GM18507 (cell line): ENCODE measurements around the gene ARHGAP40.
A peak's percentile ranks its signal among the peaks of the same experiment; 100 is the strongest.

Source experiments
- DNase-seq: peaks from one replicate; pipeline ENCODE4 v3.0.0; 2011; ENCODE audit warnings: low read depth; ENCODE audit not compliant: insufficient read length; ENCODE audit errors: extremely low spot score
- FAIRE-seq: peaks from 2 replicates; lab custom pipeline; 2011; peaks lifted over from hg19 to GRCh38; lab: Jason Lieb, UNC

ARHGAP40 gene

GRCh38 chr20:38644588-38645260 lies 43.1 kb downstream of the ARHGAP40 start:
- FAIRE-seq (no peak), DNase-seq (no peak)

DNA sequence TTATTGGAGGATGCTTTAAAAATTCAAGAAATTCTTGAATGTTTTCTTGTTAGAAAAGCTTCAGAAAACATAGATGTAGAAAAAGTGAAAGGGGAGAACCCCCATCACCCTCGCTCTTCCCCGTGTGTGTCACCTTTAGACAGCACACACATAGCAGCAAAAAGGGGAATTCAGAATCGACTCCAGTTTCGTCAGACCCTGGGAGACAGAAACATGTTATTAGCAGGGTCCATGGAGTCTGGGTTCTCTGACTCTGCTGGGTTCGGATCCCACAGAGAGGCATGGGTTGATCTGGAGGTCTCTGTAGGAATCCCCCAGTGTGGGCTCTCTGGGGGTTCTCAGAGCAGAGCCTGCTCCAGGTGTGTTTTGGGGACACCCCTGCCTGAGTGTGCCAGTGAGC lies 43.7 kb downstream of the ARHGAP40 start:
- DNase-seq (no peak), FAIRE-seq (no peak)

DNA sequence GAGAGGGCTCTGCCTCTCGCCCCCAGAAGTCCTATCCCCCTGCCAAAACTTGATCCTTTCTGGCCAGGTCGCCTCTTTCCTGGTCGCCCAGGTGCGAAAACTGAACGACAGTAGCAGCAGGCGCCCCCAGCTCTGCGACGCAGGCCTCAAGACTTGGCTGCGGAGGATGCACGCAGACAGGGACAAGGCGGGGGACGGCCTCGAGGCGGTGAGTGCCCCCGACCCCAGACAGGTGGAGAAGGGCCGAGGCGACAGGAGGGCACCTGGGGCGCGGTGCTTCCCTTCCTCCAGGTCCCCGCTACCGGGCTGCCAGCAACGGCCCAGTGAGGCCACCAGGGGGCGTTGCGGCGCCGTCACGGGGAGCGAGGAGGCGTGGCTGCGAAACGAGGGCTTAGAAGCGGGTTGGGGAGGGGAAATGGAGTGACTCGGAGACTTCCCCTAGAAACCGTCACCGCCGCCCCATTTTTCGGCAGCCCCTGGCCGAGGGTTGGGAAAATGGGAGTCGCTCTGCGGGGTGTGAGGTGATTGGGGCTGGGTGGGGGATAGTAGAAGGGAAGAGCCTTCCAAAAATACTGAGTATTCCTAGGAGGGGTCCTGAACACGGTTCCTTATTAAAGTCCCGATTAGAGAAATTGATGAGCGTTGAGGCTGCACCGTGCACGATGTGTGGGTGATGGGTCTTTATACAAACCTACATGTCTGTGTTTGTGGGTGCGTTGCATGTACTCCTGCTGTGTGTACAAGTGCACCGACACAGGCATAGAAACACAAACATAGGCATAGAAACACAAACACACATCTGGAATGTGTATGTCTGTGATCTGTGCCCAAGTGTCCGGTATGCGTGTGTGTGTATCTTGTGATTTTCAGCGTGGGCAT lies 44.6 kb downstream of the ARHGAP40 start:
- FAIRE-seq (peak; percentile 85), DNase-seq (peak; percentile 87)

DNA sequence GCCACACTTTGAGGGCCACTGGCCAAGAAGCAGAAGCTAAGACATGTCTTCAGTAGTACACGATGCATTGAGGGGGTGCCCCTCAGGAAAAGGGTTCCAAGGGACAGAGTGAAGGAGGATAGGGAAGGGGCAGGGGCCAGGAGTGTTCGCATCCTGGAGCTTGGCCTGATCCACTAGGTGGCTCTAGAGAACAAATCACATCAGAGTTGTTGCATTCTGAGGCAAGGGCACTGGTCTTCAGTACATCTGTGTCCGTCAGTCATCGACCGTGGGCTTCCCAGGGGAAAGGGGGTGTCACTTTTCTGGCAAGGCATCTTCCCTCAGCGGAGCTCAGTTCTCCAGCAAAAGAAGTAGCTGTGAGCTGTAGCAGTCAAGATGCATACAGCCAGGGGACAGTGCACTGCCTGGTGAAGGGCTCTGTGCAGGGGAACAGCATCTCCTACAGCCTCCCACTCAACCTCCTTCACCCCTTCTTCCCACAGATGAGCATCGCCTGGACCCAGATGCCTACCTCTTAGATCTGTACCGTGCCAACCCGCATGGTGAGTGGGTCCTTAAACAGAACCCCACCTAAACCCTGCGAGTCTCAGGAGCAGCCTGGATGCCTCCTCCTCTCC lies 47.8 kb downstream of the ARHGAP40 start:
- no peak for FAIRE-seq
- no peak for DNase-seq

- no peak for DNase-seq
- FAIRE-seq = no peak
These were observed 48.4 kb downstream of the ARHGAP40 start for GRCh38 chr20:38650010-38650409.

- DNase-seq (no peak), FAIRE-seq (no peak)
These were observed 49.5 kb downstream of the ARHGAP40 start for GRCh38 chr20:38651154-38651553.

- FAIRE-seq = no peak
- DNase-seq = no peak
These were observed 50.0 kb downstream of the ARHGAP40 start for GRCh38 chr20:38651562-38651961.

DNA sequence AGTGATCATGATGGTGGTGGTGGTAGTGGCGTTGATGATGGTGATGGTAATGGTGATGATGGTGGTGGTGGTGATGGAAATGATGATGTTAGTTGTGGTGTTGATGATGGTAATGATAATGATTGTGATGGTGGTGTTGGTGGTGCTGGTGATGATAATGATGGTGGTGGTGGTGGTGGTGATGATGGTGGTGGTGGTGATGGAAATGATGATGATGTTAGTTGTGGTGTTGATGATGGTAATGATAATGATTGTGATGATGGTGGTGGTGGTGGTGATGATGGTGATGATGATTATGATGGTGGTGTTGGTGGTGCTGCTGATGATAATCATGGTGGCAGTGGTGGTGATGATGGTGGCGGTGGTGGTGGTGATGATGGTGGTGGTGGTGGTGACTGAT lies 51.4 kb downstream of the ARHGAP40 start:
- DNase-seq (no peak), FAIRE-seq (no peak)

GRCh38 chr20:38657390-38657789 lies 55.8 kb downstream of the ARHGAP40 start:
- no peak for DNase-seq
- no peak for FAIRE-seq

- peak; percentile 45 for FAIRE-seq
These were observed 57.4 kb downstream of the ARHGAP40 start for GRCh38 chr20:38658879-38659596.

DNA sequence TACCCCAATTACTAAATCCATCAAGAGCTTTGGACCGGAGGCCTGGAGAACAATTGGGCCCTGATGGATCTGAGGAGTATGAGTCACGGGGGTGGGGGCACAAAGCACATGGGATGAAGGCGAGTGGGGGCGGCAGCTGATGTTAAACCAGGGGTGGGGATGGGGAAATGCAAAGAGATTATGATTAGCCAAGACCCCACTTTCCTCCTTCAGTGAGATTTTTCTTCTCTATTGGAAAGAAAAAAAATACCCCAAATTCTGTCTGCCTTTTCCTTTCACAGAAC lies 57.9 kb downstream of the ARHGAP40 start:
- DNase-seq (no peak), FAIRE-seq (no peak)

More at GRCh38 chr20:38658879-38659596, 57.4 kb downstream of the ARHGAP40 start:
- DNase-seq = peak; percentile 32

GRCh38 chr20:38660429-38660828 lies 58.8 kb downstream of the ARHGAP40 start:
- DNase-seq (no peak), FAIRE-seq (no peak)

DNA sequence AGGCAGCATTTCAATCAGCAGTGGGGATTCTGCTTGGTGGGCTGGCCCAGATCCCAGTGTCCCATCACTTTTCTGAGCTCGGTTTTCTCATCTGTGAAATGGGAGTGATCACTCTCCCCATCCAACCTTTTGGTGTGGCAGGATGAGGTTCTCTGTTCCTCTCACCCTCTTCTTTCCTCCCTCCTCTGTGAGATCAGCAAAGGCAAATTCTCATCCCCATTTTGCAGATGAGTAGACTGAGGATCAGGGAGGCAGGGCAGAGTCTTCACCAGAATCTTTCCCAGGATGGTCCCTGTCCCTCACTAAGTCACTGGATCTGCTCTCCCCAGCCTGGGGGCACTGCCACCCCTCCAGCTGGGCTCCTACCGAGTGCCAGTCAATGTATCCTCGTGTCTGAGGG lies 62.1 kb downstream of the ARHGAP40 start:
- FAIRE-seq (no peak), DNase-seq (no peak)

GRCh38 chr20:38664284-38664683 lies 62.7 kb downstream of the ARHGAP40 start:
- FAIRE-seq (no peak), DNase-seq (no peak)

GRCh38 chr20:38665094-38665493 lies 63.5 kb downstream of the ARHGAP40 start:
- no peak for FAIRE-seq
- no peak for DNase-seq

GRCh38 chr20:38665506-38666285 lies 64.1 kb downstream of the ARHGAP40 start:
- no peak for FAIRE-seq
- DNase-seq = no peak

DNA sequence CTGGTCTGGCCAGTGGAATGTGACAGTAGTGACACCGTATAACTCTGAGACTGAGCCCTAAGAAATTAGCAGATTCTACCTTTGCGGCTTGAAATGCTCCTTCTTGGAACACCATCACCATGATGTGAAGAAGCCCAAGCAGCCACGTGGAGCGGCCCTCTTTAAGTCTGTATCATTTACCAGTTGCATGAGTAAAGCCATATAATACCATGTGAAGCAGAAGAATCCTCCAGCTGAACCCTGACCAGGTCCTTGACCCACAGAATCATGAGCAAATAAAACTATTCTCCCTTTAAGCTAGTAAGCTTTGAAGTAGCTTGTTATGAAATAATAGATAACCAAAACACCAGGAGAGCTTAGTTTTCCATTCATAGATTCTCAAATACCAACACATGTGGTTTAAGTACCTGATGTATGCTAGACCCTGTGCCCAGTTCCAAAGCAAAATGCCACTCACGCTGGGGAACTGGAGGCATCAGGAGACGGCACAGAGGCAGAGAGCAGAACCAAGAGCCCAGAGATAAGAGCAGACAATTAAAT lies 65.9 kb downstream of the ARHGAP40 start:
- FAIRE-seq = no peak
- no peak for DNase-seq

DNA sequence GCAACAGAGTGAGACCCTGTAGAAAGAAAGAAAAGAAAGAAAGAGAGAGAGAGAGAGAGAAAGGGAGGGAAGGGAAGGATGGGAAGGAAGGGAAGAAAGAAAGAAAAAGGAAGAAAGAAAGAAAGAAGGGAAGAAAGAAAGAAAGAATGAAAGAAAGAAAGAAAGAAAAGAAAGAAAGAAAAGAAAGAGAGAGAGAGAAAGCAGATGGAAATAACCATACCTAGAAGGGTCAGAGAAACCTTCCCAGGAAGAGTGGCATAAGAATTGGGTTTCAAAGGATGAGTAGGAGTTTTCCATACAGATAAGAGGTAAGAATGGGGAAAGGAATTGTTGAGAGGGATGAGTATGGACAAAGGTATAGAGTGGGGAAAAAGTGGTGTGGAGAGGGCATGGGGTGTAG lies 68.1 kb downstream of the ARHGAP40 start:
- FAIRE-seq = no peak
- DNase-seq = no peak

GRCh38 chr20:38670786-38671185 lies 69.2 kb downstream of the ARHGAP40 start:
- DNase-seq (no peak), FAIRE-seq (no peak)
